ENCODE data around the gene ARHGEF12.

The ARHGEF12 gene

DNA sequence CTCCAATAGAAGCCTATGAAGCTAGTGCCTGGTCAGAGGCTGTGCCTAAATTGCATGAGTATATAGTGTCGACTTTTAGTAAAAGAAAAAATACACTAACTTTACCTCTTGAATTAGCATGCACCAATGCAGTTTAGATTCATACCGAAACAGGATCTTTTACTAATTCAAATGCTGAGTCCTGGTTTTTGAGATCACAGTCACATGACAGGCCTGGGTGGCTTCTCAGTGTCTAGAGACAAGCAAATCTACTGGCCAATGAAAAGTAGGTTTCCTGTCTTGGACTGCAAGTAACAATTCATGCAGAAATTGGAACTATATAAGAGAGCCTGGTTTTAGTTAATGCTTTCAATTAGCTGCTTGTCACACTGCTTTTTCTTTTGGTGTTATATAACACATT lies 7.2 kb downstream of the ARHGEF12 start:
- no peak for DNase-seq

DNA sequence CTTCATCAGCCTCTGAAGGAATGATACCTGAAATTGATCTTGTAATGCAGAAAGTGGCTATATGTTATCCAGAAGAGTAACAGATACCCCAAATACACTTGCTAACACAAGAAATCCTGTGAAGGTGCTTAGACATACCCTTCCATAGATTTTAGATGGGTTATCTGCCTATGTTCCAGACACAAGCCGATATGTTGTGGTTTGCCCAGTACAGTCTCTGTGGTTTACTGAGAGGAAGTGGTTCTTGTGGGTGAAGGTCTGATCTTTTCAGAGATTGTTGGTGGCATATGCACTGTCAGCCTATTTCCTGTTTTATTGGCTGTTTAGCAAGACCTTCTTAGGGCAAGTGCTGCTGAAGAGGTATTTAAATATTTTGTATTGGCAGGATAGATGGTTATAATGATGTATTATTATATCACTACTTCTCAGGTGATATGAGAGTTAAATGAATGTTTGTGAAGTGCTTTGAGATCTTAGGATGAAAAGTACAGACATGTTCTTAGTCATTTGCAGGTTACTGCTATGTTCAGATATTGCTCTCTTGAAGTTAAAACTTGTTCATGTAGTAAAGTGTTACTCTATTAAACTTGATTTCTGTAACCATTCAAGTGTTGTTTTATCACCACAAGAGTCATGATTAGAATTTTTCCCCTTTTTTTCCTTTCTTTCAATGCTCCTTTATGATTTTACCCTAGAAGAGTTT lies 8.2 kb downstream of the ARHGEF12 start:
- DNase-seq: no peak

DNA sequence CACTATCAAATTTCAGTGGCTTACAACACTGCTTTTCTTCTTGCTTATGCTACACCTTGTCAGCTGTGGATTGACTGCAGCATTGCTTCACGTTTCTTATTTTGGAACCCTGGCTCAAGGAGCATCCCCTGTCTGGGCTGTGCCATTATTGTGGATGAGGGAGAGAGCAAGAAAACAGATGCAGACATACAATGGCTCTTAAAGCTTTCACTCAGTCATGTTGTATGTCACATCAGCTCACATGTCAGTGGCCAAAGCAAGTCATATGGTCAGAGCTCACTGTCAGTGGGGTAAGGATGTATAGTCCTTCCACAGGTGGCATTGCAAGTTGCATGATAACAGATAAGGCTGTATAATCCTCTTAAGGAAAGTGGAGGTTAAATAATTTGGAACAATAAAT lies 10.0 kb downstream of the ARHGEF12 start:
- DNase-seq: no peak

DNA sequence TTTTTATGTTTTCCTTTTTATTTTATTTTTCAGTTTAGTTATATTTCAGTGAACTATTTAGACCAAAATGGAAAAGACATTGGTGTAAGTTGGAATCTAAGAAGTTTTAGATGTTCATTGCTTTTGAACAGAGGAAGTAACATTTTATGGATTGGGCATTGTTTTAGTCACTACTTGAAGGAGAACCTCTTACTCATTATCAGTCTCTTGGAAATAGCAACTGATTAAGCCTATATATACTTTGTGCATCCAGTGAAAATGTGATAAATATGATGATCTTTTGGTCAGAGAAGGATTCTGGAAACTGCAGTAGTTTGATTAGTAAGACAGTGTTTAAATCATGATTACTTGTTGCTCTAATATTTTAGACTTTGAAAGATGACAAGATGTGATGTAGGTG lies 14.4 kb downstream of the ARHGEF12 start:
- no peak for DNase-seq

DNA sequence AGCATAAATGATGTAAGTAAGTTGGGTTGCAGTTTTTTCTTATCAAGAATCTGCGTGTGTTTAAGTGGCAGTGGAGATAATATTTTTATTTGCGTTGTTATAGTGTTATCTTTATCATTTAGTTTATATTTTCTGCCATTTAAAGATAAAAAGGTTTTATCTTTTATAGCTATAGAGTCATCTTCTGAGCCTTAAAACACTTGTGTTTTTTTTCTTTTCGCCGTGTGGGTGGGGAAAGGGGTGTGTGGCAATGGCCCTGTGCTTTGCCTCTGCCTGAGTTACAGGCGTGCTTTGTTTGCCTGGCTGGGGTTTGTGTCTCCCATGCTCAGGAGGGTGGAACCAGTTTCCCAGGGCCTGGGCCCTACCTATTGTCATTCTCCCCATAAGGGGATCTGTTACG lies 16.2 kb downstream of the ARHGEF12 start:
- DNase-seq: no peak

DNA sequence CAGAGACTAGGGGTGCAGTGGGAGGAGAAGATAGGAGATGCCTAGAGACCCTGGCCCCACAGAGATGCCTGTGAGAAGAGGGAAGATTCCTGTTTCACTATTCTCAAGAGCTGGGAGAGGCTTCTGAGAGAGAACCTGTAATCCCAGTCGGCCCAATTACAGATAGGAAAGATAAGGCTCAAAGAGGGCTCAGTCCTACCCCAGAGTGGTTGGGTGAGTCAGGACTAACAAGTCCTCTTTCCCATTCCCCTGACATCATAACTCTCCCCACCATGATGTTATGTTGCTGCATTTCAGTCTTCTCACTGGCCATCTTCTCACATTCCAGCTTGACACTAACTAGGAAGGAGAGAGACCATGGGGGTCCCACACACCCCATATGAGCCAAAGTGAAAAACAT lies 17.9 kb downstream of the ARHGEF12 start:
- DNase-seq: no peak

DNA sequence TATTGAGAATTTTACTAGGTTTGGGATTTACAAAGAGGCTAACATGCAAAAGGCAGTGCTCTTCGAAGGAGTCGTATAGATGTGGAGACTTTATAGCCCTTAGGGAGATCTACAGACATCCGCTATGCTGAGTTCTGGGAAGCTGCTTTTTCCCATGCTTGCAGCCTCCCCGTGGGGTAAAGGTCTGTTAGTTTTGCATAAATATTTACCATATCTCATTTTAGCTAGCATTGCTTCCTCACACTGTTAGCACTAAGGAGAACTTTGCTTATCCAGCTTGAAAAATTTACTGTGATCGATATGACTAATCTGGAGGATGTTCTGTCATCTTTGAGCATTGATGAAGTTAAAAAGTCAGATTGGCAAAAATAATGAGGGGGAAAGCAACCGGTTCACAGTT lies 18.6 kb downstream of the ARHGEF12 start:
- no peak for DNase-seq

DNA sequence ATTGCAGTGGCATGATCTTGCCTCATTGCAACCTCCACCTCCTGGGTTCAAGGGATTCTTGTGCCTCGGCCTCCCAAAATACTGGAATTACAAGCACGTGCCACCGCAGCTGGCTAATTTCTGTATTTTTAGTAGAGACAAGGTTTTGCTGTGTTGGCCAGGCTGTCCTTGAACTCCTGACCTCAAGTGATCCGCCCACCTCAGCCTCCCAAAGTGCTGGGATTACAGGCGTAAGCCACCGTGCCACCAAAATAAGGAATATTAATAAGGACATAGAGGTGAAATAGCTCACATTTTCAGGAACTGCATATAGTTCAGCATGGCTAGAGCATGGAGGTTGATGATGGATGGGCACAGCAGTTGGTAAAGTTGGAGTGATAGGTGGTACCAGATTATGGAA lies 21.4 kb downstream of the ARHGEF12 start:
- DNase-seq: no peak

DNA sequence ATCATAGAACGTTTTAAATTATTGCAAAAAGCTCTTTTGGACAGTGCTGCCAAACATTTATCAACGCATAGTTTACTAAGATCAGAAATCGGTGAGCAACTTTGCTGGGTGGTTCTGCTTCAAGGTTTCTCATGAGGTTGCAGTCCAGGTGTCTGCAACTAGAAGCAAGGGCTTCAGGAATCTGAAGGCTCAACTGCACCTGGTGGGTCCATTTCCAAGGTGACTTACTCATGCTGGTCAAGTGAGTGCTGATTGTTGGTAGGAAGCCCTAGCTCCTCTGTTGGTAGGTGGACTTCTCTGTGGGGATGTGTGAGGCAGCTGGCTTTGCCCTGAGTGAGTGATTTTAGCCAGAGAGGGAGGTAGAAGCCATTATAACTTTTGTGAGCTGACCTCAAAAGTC lies 22.5 kb downstream of the ARHGEF12 start:
- DNase-seq: no peak

DNA sequence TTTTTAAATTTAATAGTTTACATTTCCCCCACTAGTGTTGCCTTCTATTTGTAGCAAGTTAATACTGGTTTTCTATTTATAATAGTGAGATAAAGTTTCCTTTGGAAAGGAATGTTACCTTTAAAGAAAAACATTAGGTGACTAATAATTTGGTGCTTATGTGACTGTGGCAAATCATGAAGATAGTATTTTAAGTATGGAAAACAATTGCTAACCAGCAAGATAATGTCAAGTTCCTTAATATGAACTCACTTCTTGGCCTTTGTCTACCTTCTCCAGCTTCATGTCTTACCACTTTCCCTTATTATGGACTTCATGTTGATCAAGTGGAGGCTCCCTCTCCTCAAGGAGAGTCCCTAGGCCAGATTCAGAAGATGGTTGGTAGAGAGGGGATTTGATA lies 27.2 kb downstream of the ARHGEF12 start:
- no peak for DNase-seq

DNA sequence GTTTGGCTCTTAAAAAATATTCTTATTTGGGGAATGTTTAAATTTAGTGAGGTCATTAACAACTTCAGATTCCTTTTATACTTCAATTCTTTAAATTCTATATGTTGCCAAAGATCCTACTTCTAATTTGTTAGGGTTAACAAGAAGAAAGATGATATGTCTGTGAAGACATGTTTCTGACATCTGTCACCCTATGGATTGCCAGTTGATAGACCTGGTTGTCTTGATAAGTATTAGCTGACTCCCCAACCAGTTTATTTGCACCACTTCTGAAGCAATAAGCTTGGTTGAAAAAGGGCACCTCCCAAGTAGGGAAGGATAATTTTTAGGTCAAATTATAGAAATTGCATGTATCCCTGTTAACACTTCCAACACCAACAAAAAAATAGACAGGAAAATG lies 29.3 kb downstream of the ARHGEF12 start:
- DNase-seq: no peak

DNA sequence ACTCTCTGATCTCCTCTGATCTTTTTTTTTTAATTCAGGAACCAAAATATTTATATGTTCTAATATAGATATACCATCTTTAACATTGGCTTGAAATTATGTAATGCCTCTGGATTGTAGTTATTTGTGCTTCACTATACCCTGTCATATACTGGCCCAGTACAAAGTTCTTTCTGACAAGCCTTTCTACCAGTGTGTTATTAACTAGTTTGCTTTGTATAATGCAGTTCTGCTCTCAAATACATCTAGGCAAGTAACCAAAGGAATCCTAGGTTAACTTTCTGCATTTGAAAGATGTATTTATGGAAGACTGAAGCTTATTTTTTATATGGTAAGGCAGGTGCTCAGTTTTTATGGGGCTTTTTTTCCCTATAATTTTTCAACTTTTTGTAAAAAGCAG lies 36.1 kb downstream of the ARHGEF12 start:
- no peak for DNase-seq

DNA sequence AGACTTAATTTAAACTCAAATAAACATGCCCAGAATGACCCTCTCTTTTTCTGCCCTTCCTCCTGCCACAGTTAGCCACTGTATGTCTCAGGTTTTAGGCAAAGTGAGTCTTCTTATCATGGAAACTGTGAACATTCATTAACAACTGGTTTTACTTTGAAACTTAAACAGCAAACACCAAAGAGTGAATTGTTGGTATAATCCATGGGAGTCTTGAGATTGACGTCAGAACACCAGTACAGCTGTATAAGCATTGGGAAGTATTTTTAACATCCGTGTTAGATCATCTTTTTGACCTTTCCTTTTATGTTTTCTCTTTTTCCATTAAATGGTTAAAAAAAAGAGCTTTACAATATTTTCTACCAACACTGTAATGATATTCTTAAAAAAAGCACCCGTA lies 38.9 kb downstream of the ARHGEF12 start:
- DNase-seq: no peak

DNA sequence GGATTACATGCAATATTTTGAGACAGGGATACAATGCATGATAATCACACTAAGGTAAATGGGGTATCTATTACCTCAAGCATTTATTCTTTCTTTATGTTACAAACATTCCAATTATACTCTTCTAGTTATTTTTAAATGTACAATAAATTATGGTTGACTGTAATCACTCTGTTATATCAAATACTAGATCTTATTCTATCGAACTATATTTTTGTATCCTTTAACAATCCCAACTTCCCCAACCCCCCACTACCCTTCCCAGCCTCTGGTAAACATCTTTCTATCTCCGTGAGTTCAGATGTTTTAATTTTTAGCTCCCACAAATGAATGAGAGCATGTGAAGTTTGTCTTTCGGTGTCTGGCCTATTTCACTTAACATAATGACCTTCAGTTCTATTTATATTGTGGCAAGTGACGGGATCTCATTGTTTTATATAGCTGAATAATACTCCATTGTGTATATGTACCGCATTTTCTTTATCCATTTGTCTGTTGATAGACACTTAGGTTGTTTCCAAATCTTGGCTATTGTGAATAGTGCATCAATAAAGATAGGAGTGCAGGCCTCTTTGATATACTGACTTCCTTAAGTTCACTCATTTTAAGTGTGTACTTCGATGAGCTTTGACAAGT lies 40.5 kb downstream of the ARHGEF12 start:
- DNase-seq: no peak

DNA sequence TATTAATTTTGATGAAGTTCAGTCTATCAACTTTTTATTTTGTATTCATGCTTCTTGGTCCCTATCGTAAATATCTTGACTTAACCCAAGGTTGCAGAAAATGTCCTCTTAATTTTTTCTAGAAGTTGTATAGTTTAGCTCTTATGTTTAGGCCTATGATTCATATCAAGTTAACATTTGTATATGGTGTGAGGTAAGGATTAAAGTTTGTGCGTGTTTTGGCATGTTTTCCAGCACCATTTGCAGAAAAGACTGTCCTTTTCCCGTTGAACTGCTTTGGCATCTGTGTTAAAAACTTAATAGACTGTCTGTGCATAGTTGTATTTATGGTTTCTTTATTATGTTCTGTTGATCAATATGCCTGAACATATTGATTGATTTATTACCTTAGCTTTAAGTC lies 42.3 kb downstream of the ARHGEF12 start:
- no peak for DNase-seq

DNA sequence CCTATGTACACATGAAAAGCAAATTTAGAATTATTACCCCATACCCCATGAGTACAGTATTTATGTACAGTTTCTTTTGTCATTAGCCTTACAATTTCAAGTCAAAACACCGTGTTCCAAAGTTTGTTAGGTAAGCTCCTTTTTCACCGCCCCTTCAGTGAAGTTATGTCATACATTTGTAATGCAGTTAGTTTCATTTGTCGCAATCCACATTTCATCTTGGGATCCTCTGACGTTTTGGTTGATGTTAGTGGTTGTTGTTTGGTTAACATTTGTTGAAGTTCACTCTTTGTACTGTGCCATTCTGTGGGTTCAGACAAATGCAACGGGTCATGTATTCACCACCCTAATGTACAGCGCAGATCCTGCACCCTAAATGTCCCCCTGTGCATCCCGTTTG lies 45.2 kb downstream of the ARHGEF12 start:
- DNase-seq: no peak

DNA sequence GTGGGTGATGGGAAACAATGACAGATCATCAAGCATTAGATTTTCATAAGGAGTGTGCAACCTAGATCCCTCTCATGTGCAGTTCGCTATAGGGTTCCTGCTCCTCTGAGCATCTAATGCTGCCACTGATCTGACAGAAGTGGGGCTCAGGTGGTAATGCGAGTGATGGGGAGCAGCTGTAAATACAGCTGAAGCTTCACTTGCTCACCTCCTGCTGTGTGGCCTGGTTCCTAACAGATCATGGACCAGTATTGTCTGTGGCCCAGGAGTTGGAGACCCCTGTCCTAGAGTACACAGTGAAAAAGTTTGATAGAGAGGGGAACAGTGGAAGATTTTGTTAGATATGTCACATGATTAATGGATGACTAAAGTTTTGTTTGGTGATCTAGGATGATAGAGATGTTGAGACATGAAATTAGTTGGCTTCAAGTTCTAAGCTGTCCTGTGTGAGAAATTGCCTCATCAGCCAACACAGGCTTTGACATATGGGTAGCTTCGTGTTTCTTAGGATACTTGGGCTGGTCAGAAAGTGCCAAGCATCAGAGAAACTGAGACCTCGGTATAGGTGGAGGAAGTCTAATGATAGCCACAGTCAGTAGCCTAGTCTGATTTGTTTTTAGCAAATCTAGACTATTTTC lies 47.4 kb downstream of the ARHGEF12 start:
- no peak for DNase-seq

DNA sequence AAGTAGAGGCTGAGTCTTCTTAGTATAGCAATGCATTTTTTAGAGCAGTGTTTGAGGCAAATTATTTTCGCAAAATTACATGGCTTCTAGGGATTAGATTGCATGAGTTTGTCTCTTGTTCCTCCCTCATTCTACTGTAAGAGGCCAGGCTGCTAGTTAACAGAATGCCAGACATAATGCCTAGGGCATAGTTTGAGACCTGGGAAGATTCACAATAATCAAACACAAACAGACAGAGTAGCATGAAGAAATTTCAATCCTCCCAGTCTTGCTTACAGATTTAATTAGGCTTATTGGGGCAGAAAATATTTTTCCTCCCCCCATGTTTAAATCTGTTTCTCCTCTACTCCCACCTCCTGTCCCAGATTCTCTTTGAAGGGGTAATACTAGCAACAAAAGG lies 48.3 kb downstream of the ARHGEF12 start:
- DNase-seq: no peak

DNA sequence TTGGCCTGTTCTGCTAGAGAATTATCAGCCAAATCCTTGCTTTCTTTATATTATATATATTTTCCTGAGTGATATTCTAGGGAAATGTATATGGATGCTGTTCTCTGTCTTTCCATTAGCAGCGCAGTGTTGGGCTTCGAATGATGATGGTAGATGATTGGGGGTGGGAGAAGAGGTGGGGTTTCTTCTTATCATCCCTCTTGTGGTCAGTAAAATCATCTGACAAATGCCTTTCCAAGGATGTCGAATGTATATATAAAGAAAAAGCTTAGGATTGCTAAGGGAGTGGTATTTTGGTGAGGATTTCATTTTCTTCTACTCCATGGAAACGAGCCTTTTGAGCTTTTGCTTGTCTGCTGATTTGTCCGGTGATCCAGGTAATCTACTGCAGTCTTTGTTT lies 48.9 kb downstream of the ARHGEF12 start:
- DNase-seq: no peak

DNA sequence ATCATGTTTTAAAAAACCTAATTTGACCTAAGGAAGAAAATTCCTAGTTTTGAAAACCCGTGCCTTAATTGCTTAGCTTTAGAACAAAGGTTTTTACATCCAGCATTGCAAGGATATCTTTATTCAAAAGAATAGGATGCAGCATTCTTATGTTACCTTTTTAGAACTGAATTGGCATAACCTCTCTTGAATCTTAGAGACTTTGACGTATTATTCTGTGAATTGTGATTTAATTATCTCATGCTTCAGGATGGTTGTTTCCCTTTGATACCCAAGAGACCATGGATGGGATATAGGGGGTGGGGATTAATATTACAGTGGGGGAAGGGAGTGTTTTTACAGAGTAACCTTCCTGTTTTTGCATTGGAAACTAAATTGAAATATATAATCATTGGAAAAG lies 49.4 kb downstream of the ARHGEF12 start:
- DNase-seq: no peak

DNA sequence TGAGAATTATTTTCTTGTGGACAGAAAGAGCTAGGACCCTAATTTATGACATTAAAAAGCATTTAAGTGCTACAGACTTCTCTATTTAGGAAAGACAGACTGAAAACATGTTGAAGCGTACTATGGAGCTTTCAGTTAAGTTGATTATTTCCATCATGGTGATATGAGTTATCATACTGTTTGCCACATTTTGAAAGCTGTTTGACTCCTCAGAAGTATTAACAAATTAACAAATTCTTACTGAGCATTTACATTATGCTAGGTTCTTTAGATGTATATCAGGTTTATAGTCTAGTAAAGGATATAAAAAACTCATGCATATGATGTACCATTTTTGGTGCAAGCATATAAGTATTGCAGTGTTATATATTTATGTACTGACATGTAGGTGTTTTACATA lies 50.1 kb downstream of the ARHGEF12 start:
- no peak for DNase-seq

DNA sequence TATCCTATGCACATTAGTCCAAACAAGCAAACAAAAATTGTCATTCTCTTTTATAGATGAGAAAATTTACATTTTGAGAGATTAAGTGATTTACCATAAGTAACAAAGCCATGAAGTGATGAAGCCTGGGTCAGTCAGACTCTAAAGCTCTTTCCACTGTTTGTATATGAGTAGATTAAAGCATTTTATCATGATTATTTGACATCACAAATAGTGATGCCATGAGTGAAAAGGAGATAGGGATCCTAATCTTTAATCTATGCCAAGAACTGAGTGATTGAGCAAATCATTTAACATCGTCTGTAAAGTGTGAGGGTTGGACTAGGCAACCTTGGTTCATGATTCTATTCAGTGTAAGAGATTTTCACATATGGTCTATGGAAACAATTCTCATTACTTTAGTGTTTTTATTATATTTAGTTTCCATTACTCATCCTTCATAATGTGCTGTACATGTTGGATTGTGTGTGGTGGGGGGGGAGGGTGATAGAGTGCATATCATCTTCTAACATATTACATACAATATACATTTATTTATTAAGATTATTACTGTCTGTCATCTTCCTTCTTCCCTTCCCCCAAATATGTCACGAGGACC lies 50.7 kb downstream of the ARHGEF12 start:
- DNase-seq: no peak

DNA sequence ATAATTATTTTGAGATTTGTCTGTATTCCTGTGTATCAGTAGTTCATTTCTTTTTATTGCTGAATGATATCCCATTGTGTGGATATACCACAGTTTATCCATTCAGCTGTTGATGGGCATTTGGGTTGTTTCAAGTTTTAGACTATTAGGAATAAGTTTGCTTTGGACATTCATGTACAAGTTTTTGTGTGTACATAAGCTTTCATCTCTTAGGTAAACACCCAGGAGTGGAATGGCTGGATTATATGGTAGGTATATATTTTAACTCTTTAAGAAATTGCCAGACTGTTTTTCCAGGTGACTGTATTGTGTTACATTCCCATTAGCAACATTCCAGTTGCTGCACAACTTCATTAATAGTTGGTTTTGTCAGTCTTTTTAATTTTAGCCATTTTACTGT lies 52.0 kb downstream of the ARHGEF12 start:
- DNase-seq: no peak
